NCI-H187 treated with DMSO at 0.1 percent for 48 hours (cell line): ENCODE results near the gene AICDA.

Experiments
- DNase-seq: peaks from one replicate; lab custom pipeline; 2025; lab: John Stamatoyannopoulos, UW

AICDA gene

DNA sequence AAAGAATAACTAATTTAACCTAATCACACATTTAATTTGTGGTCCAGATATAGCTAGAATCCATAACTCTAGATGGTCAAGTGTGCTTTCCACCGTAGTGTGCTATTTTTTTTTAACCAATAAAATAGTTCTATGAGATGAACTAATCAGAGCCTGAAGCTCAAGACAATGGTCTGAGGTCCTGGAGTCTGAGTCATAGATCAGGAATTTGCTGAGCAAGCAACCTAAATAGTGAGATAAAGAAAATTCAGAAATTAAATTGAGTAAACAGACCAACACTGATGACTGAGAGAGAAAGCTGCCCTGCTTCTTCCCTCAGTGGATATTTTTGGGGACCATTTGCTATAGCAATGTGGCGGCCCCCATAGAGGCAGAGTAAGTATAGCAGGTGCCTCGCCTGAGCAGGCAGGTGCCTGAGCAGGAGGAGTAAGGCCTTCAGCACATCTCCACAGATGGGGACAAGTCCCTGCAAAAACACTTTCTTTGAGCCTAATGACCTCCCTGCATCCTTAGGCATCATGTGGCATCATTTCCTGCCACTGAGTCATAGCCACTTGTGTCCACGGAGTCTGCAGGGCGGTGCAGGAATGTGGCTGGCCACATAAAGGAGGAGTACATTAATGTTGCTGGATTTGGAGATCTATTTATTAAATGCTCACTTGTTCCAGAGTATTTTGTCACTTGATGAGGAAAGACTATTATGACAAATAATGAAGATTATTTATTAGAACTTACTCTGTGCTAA is 58.0 kb downstream of the AICDA start:
- DNase-seq = no peak

- no peak for DNase-seq
Measured at GRCh38 chr12:8553088-8553627, 59.5 kb downstream of the AICDA start.
